ENCODE measurements around the gene MT3.

Gene MT3

GRCh38 chr16:56607675-56608042 is 18.3 kb downstream of the MT3 start:
- H3K9me3 ChIP-seq (ENCODE audit: insufficient read depth, low read length): no peaks in the 10 kb centered on the region
- H3K27ac ChIP-seq (ENCODE audit: low read length): peak overlapping the region; percentile 40; the same call in 1 of the 2 replicates
- peak overlapping the region; percentile 98 for H2AFZ ChIP-seq (ENCODE audit: low read depth, low read length)
- H3K4me3 ChIP-seq (ENCODE audit: low read length): peak overlapping the region; percentile 89
- H3K9ac ChIP-seq (ENCODE audit: low read length): peak overlapping the region; percentile 71
- H4K20me1 ChIP-seq (ENCODE audit: insufficient read depth, low read length): no peaks in the 10 kb centered on the region
- H3K36me3 ChIP-seq (replicated peaks; ENCODE audit: low read depth, low read length): no peaks in the 10 kb centered on the region
- peaks cover 27% of the 10 kb centered on the region for H3K4me1 ChIP-seq (ENCODE audit: low read length)
- TF ChIP-seq CTCF (IDR thresholded peaks at IDR 0.05; ENCODE audit: low read depth, low read length) (no peak), EZH2phosphoT487 (IDR thresholded peaks at IDR 0.05; ENCODE audit: low read depth) (no peak)
- H3K79me2 ChIP-seq (ENCODE audit: low read length): no peaks in the 10 kb centered on the region
- peak overlapping the region; percentile 100 for H3K4me2 ChIP-seq (ENCODE audit: low read length)
- no peaks in the 10 kb centered on the region for H3K27me3 ChIP-seq (ENCODE audit: low read depth, low read length)

GRCh38 chr16:56608043-56608875 is 18.9 kb downstream of the MT3 start, which contains the start of gene MT2A:
MT2A (plus strand) TSS chr16:56608584; CDS start chr16:56608656, 72 bp downstream.
- H2AFZ ChIP-seq (ENCODE audit: low read depth, low read length): peak within 1 kb of the TSS; percentile 98
- TF ChIP-seq CTCF (IDR thresholded peaks at IDR 0.05; ENCODE audit: low read depth, low read length) (no peak), EZH2phosphoT487 (IDR thresholded peaks at IDR 0.05; ENCODE audit: low read depth) (no peak)
- peaks cover 27% of the 10 kb centered on the region for H3K4me1 ChIP-seq (ENCODE audit: low read length)

GRCh38 chr16:56608876-56609462 is 19.6 kb downstream of the MT3 start:
- Histone ChIP-seq H3K4me2 (ENCODE audit: low read length) (peak overlapping the region; percentile 100), H3K36me3 (replicated peaks; ENCODE audit: low read depth, low read length) (no peaks in the 10 kb centered on the region), H3K4me3 (ENCODE audit: low read length) (peak overlapping the region; percentile 89), H3K27me3 (ENCODE audit: low read depth, low read length) (no peaks in the 10 kb centered on the region), H3K79me2 (ENCODE audit: low read length) (no peaks in the 10 kb centered on the region), H4K20me1 (ENCODE audit: insufficient read depth, low read length) (no peaks in the 10 kb centered on the region), H3K9me3 (ENCODE audit: insufficient read depth, low read length) (no peaks in the 10 kb centered on the region), H3K4me1 (ENCODE audit: low read length) (peaks cover 27% of the 10 kb centered on the region), H2AFZ (ENCODE audit: low read depth, low read length) (peak overlapping the region; percentile 86; the same call in 1 of the 2 replicates), H3K9ac (ENCODE audit: low read length) (peak overlapping the region; percentile 79), H3K27ac (ENCODE audit: low read length) (0 out of 2 replicates have a peak overlapping the region, but pooled peaks have one; percentile 14)
- TF ChIP-seq EZH2phosphoT487 (IDR thresholded peaks at IDR 0.05; ENCODE audit: low read depth) (no peak), CTCF (IDR thresholded peaks at IDR 0.05; ENCODE audit: low read depth, low read length) (no peak)

More at GRCh38 chr16:56608043-56608875, 18.9 kb downstream of the MT3 start, which contains the start of gene MT2A:
- peak within 1 kb of the TSS; percentile 89 for H3K4me3 ChIP-seq (ENCODE audit: low read length)
- no peaks in the 10 kb centered on the region for H3K36me3 ChIP-seq (replicated peaks; ENCODE audit: low read depth, low read length)
- no peaks in the 10 kb centered on the region for H4K20me1 ChIP-seq (ENCODE audit: insufficient read depth, low read length)
- H3K27ac ChIP-seq (ENCODE audit: low read length): peak within 1 kb of the TSS; percentile 40; the same call in 1 of the 2 replicates
- no peaks in the 10 kb centered on the region for H3K79me2 ChIP-seq (ENCODE audit: low read length)
- H3K27me3 ChIP-seq (ENCODE audit: low read depth, low read length): no peaks in the 10 kb centered on the region
- H3K9me3 ChIP-seq (ENCODE audit: insufficient read depth, low read length): no peaks in the 10 kb centered on the region
- peak within 1 kb of the TSS; percentile 100 for H3K4me2 ChIP-seq (ENCODE audit: low read length)
- peak within 1 kb of the TSS; percentile 79 for H3K9ac ChIP-seq (ENCODE audit: low read length)

- H3K27me3 ChIP-seq (ENCODE audit: low read depth, low read length): no peaks in the 10 kb centered on the region
- TF ChIP-seq EZH2phosphoT487 (IDR thresholded peaks at IDR 0.05; ENCODE audit: low read depth): no peak
- no peak for TF ChIP-seq CTCF (IDR thresholded peaks at IDR 0.05; ENCODE audit: low read depth, low read length)
- peak overlapping the region; percentile 89 for H3K4me3 ChIP-seq (ENCODE audit: low read length)
- peak overlapping the region; percentile 100 for H3K4me2 ChIP-seq (ENCODE audit: low read length)
- H3K79me2 ChIP-seq (ENCODE audit: low read length): no peaks in the 10 kb centered on the region
- no peak overlapping the region for H2AFZ ChIP-seq (ENCODE audit: low read depth, low read length)
- H3K27ac ChIP-seq (ENCODE audit: low read length): peak overlapping the region; percentile 37
- no peaks in the 10 kb centered on the region for H3K36me3 ChIP-seq (replicated peaks; ENCODE audit: low read depth, low read length)
- H4K20me1 ChIP-seq (ENCODE audit: insufficient read depth, low read length): no peaks in the 10 kb centered on the region
- no peaks in the 10 kb centered on the region for H3K9me3 ChIP-seq (ENCODE audit: insufficient read depth, low read length)
- peaks cover 28% of the 10 kb centered on the region for H3K4me1 ChIP-seq (ENCODE audit: low read length)
- peak overlapping the region; percentile 79 for H3K9ac ChIP-seq (ENCODE audit: low read length)
These were observed 20.2 kb downstream of the MT3 start for GRCh38 chr16:56609463-56609921.

All from OCI-LY3 (cell line).